GM19463 (cell line): Measurements from ENCODE around the gene MTCH1.

Source experiments
- ATAC-seq: cut with Tn5 transposase; IDR thresholded peaks from one replicate; pipeline ENCODE4 v1.9.1; 2021; ENCODE audit warnings: mild to moderate bottlenecking, moderate library complexity; ENCODE audit not compliant: unreplicated experiment

The MTCH1 gene

DNA sequence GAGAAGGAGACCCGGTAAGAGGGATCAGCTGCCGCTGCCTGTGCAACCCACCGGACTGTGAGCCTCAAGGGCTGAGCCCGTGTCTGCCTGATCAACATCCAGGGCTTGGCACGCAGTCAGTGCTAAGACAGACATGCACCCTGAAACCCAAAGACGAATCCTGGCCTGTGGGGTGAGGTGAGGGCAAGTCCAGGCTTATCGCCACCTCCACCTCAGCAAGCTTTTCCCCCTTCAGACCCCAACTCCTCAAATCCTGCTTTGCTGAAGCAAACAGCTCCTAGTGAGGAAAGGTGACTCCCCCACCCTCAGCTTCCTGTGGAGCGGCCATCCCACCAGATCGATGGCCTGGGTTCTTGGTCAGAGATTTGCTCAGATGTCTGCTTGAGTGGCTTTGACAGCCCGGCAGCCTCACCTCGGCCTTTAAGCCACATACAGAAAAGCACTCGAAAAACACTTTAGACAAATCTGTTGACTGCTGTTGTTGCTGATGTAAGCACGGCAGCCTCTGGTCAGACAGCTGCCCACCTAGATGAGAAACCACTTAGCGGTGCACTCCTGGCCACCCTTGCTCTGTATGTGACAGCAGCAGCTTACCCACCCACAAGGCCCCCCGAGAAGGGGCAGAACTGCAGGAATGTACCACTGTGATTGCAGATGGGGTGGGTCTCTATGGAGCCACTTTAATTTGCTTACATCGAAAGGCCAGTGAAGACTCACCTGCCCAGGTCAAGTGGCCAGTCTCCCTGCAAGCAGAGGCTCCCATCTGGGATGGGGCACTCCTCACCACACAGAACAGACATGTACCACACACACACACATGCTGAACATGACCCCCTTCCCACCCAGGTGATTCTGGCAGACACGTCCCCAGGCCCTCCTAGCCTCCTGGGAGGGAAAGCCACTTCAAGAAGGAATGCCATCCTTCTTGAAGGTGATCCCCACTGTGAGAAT is 14.8 kb downstream of the MTCH1 start:
- ATAC-seq: no peak

- no peak for ATAC-seq
These were observed 15.8 kb downstream of the MTCH1 start for GRCh38 chr6:36969988-36970891.

GRCh38 chr6:36969240-36969691 is 16.7 kb downstream of the MTCH1 start:
- ATAC-seq: no peak

DNA sequence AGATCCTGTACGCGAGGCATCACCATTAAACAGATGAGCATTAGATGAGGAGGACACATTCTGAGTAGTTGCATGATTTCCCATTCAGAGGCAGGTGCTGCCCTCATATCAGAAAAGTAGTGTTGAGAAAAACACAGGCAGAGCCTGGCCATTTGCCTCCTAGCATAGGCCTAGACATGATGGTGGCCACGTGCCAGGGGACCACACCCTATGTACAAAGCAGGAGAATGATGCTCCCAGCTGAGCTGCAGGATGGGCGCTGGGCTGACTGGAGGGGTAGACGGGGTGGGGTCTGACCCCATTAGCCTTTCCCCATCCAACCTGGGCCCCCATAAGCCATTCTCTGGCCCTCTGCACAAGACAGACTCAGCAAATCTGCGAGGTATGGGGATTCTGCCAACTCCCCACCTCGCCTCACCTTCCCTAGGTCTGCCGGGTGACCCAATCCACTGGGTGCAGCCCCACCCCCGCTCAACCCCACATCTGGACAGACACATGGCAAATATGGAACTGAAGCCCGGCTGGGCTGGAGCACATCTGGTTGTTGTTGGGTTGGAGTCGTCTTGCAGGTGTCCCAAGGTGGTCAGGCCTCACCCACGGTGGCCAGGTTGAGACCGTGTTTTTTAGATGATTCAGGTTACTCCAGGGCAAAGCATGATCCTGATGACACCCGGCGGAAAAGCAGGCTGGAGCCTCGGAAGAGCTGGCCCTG is 17.6 kb downstream of the MTCH1 start:
- ATAC-seq: no peak

DNA sequence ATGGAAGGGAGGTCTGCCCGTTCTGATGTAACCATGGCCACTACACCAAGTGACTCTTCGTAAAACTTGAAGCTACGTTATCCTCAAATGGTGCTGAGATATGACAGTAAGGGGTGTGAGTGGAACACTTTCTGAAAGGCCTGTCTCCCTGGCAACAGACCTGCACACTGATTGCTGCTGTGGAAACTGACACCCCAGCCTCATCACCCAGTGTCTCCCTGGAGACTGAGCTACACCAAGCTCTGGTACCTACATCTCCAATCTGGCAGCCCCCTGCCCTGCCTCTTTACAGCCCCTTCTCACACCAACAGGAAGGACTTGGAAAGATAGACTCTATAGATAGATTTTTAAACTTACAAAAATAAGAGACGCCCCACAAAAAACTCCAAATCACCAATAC is 18.2 kb downstream of the MTCH1 start:
- ATAC-seq: no peak

DNA sequence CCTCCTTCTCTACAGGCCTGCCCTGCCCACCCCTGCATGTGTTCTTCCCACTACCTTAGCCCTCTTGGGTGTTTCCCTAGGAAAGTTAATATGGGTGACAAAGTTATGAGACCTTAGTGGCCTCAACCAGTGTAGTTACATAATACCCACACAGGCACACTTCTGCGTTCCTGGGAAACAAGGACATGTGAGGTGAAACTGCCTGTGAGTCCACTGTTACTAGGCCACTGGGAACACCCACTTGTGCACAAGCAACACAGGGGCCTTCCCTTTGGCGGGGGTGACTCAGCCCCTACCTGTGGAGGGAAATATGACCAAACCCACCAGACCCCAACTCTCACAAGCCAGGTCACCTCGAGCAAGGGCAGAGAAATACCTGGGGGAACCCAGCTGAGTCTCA is 18.7 kb downstream of the MTCH1 start:
- ATAC-seq: no peak

- no peak for ATAC-seq
These were observed 21.1 kb downstream of the MTCH1 start for GRCh38 chr6:36964908-36965307.

DNA sequence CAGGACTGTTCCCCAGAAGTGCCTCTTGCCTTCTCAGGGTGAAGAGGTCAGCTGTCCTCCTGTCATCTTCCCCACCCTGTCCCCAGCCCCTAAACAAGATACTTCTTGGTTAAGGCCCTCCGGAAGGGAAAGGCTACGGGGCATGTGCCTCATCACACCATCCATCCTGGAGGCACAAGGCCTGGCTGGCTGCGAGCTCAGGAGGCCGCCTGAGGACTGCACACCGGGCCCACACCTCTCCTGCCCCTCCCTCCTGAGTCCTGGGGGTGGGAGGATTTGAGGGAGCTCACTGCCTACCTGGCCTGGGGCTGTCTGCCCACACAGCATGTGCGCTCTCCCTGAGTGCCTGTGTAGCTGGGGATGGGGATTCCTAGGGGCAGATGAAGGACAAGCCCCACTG is 21.6 kb downstream of the MTCH1 start:
- ATAC-seq: no peak

- no peak for ATAC-seq
These were observed 22.3 kb downstream of the MTCH1 start for GRCh38 chr6:36963451-36964290.

- ATAC-seq: no peak
These were observed 23.1 kb downstream of the MTCH1 start for GRCh38 chr6:36962874-36963273.

- no peak for ATAC-seq
These were observed 24.3 kb downstream of the MTCH1 start for GRCh38 chr6:36961441-36962435.

DNA sequence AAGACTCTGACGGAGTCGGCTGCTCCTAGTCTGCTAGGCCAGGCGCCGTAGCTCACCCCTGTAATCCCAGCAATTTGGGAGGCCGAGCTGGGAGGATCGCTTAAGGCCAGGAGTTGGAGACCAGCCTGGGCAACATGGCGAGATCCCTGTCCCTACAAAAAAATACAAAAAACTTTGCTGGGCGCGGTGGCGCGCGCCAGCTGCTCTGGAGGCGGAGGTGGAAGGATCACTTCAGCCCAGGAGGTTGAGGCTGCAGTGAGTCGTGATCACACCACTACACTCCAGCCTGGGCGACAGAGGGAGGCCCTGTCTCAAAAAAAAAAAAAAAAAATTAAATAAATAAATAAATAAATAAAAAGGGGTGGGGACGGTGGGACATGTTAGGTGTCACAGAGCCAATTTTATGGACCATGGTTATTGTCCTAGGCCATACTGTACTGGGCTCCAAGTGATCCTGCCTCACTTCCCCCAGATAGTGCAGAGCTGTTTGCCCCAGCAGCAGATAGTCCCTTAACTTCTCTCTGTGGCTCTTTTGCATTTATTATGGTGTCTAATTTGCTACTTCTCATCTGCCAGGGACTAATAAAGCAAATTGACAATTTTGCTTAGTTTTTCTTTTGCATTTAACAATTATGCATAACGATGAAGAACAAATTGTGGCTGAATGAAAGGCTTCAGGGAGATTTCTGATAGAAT is 26.3 kb downstream of the MTCH1 start:
- ATAC-seq: no peak

DNA sequence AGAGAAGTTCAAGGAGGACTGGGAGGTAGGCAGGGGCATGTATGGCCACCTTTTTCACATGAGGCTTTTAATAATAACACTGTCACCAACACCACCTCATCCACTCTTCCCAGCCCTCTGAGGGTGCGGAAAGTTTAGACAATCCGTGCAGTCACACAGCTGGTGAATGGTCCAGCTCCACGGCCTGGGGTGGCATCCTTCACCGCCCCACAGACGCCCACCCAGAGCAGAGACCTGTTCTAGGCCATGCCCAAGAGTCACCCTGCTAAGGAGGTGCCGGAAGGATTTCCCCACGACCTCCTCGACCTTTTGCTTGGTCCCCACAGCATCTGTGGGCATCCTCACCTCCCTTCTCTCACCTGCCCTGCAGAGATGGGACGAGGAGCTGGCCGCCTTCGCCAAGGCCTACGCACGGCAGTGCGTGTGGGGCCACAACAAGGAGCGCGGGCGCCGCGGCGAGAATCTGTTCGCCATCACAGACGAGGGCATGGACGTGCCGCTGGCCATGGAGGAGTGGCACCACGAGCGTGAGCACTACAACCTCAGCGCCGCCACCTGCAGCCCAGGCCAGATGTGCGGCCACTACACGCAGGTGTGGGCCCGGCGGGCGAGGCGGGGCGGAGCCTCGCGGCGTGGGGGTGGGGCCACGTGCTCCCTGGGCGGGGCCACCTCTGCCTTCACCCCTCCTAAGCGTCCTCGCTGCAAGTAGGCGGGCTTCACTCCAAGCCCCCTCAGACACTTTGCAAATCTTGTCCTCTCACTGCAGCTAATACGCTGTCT is 27.0 kb downstream of the MTCH1 start:
- ATAC-seq: no peak

DNA sequence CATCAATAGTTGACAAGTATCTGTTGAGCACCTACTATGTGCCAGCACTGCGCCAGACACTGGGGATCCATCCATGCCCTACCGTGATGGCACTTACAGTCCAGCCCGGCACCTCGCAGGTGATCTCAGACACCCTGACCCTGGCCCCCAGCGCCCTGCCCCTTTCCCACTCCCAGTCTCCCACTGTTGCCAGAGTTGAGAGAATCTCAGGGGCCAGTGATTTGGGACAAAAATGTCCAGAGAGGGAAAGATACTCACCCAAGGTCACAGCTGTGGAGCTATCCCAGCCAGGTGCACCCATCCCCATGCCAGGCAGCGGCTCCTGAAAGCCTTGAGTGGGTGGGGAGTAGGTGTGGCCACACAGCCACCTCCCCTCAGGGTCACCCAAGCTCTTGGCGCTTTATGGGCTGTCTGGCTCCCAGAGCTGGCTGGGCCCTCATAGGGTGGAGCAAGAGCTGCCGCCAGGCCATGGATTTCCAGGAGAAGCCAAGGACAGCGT is 28.2 kb downstream of the MTCH1 start:
- no peak for ATAC-seq

- no peak for ATAC-seq
These were observed 29.6 kb downstream of the MTCH1 start for GRCh38 chr6:36956446-36956820.

DNA sequence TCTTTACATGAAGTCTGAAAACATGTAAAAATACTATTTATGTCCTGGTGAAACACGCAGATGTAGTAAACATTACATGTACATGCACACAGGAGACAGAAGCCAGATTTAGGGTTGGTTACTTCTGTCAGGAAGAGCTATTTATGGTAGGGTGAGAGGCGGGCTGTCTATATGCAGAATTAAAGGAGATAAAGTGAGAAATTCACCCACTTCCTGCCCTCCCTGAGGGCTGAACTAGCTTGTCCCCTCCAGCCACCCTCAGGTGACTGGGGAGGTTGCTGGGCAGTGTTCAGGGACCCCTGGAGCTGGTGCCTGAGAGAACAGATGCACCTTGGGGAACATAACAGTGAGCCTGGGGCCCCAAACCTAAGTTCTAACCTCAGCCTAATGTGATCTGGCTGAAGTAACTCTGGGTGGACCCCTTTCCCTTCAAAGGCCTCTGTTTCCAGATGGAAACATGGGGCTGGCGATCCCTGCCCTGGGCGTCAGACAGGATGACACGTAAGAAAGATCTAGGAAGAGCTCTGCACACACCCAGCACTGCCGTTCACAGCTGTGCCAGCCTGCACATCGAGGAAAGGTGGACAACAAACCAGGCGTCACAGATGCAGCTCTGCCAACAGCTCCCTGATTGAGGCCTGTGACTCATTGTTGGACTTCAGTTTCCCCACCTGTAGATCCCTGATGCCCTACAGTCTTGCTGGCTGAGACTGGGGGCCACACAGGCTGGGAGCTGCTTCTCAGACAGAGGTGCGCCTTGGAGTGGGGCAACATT is 30.1 kb downstream of the MTCH1 start:
- ATAC-seq: no peak

DNA sequence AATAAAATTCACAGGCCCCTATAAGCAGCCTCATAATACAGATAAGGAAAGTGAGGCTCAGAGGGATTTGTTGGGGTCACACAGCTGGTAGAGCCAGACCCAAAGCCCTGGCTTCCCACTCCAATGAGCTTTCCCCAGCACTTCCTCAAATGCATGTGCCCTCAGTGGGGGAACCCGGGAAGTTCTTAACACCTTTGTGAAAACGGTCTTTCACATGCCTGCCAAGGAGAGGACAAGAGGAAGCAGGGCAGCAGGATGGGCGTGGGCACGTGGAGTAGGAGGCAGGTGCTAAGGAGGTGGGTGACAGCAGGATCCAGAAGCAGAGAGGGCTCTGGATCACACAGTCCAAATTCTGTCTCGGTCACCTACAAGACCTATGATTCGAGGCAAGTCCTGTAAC is 30.9 kb downstream of the MTCH1 start:
- no peak for ATAC-seq
